Fibroblast of lung (primary cell): ENCODE measurements around the gene ZNF79. TPM values are rescaled to one million over a fixed set of nuclear protein-coding genes. Genes with fewer than 3 reads are reported as not detected.

Source experiments
- DNase-seq, 2 donors: peaks; one replicate each; pipeline versions ENCODE4 v3.0.0 to v3.0.0-alpha.2; 2010; ENCODE audit warnings: low read depth in 2 of 2
- H2AFZ ChIP-seq: 2 replicates; pipeline ENCODE4 v1.5.1; 2012; ENCODE audit warnings: low read length, control low read depth, inconsistent platforms
- H3K27ac ChIP-seq: 2 replicates; pipeline ENCODE4 v1.5.1; 2011; ENCODE audit warnings: low read length, control low read depth; ENCODE audit not compliant: insufficient read depth
- H3K27me3 ChIP-seq: 2 replicates; pipeline ENCODE4 v1.5.1; 2011; ENCODE audit warnings: mild to moderate bottlenecking, low read length; ENCODE audit not compliant: control insufficient read depth, insufficient read depth
- H3K36me3 ChIP-seq: 2 replicates; pipeline ENCODE4 v1.5.1; 2011; ENCODE audit warnings: low read length; ENCODE audit not compliant: control insufficient read depth, insufficient read depth
- H3K4me1 ChIP-seq: 2 replicates; pipeline ENCODE4 v1.5.1; 2011; ENCODE audit warnings: low read length; ENCODE audit not compliant: control insufficient read depth, insufficient read depth; ENCODE audit errors: extremely low read depth
- H3K4me2 ChIP-seq: 2 replicates; pipeline ENCODE4 v1.5.1; 2011; ENCODE audit warnings: low read length, control low read depth; ENCODE audit not compliant: insufficient read depth; ENCODE audit errors: extremely low read depth
- H3K4me3 ChIP-seq, 4 experiments: fragments of 200-600 bp in 1 of 4; sonication (generic) in 1 of 4; replicated peaks in 1 of 4; 2 replicates each; pipeline ENCODE4 v1.5.1; 2011 to 2016; ENCODE audit warnings: low read length in 4 of 4, low read depth in 3 of 4, mild to moderate bottlenecking in 3 of 4, control low read depth in 2 of 4, inconsistent platforms in 1 of 4, mixed read lengths in 1 of 4; ENCODE audit not compliant: insufficient read depth in 1 of 4; ENCODE audit errors: control extremely low read depth in 1 of 4
- H3K79me2 ChIP-seq: 2 replicates; pipeline ENCODE4 v1.5.1; 2012; ENCODE audit warnings: mild to moderate bottlenecking, low read length, inconsistent platforms; ENCODE audit not compliant: control insufficient read depth, insufficient read depth
- H3K9ac ChIP-seq: 2 replicates; pipeline ENCODE4 v1.5.1; 2011; ENCODE audit warnings: mild to moderate bottlenecking, low read length, control low read depth; ENCODE audit not compliant: insufficient read depth
- H3K9me3 ChIP-seq: 2 replicates; pipeline ENCODE4 v1.5.1; 2012; ENCODE audit warnings: low read depth, low read length; ENCODE audit not compliant: control insufficient read depth, insufficient read depth
- H4K20me1 ChIP-seq: 2 replicates; pipeline ENCODE4 v1.5.1; 2011; ENCODE audit warnings: low read length; ENCODE audit not compliant: control insufficient read depth, insufficient read depth; ENCODE audit errors: extremely low read depth
- CTCF ChIP-seq, 2 donors: IDR thresholded peaks in 1 of 2; conservative IDR thresholded peaks in 1 of 2; 1 replicate in 1 of 2; 2 replicates in 1 of 2; pipeline ENCODE4 v1.5.1; 2011 to 2012; ENCODE audit warnings: low read length in 2 of 2, control low read depth in 1 of 2, inconsistent platforms in 1 of 2, low read depth in 1 of 2, mild to moderate bottlenecking in 1 of 2
- EZH2 ChIP-seq: IDR thresholded peaks from 2 replicates; pipeline ENCODE4 v1.5.1; 2012; ENCODE audit warnings: low read length, control low read depth, mild to moderate bottlenecking; ENCODE audit errors: missing control alignments
- polyA plus RNA-seq, 2 donors: library from polyadenylated mRNA; depleted of rRNA in 1 of 2; stranded (reverse) in 1 of 2; unstranded in 1 of 2; fragments of >200 nt; gene quantifications; 2 replicates each; pipeline ENCODE4 v1.2.1, GENCODE V29; 2011 to 2012; ENCODE audit warnings: missing spikeins in 1 of 2
- total RNA-seq: library from RNA; depleted of rRNA; stranded (reverse); fragments of >200 nt; gene quantifications from 2 replicates; pipeline ENCODE4 v1.2.1, GENCODE V29; 2014

Gene ZNF79
- total and polyA plus RNA-seq, 2 donors (not counting 1 experiment from before 2014, with no cell fraction given), result 4.9 to 15.0 TPM

GRCh38 chr9:127452691-127453090, 28.5 kb downstream of the ZNF79 start:
- no peak for TF ChIP-seq EZH2
- no peak for TF ChIP-seq CTCF (conservative IDR thresholded peaks at IDR 0.05 in 1 of 2, IDR thresholded peaks at IDR 0.05 in 1 of 2; ENCODE audit: low read depth in 1 of 2, low read length in 2 of 2)
- Histone ChIP-seq H3K4me1 (peaks cover 2% of the 10 kb centered on the region), H3K9ac (no peak overlapping the region), H3K79me2 (peaks cover 32% of the 10 kb centered on the region), H2AFZ (no peak overlapping the region), H3K27ac (no peak overlapping the region), H3K4me3 (peak overlapping the region in 2 of 4 experiments; percentile 62 to 92), H3K36me3 (peaks cover 18% of the 10 kb centered on the region), H3K4me2 (peak overlapping the region; percentile 19), H3K27me3 (no peaks in the 10 kb centered on the region), H3K9me3 (no peaks in the 10 kb centered on the region), H4K20me1 (peaks cover 3% of the 10 kb centered on the region)
- peak; percentile 43 to 45 for DNase-seq

- no peak overlapping the region for H2AFZ ChIP-seq
- H3K79me2 ChIP-seq, result peaks cover 7% of the 10 kb centered on the region
- no peaks in the 10 kb centered on the region for H3K27me3 ChIP-seq
- TF ChIP-seq EZH2, result no peak
- TF ChIP-seq CTCF (conservative IDR thresholded peaks at IDR 0.05 in 1 of 2, IDR thresholded peaks at IDR 0.05 in 1 of 2; ENCODE audit: low read depth in 1 of 2, low read length in 2 of 2), result peak in 1 of 2 donors; percentile 23
- H3K4me3 ChIP-seq, result no peak overlapping the region
- H3K36me3 ChIP-seq, result peaks cover 9% of the 10 kb centered on the region
- H3K27ac ChIP-seq, result no peak overlapping the region
- H3K4me1 ChIP-seq, result no peaks in the 10 kb centered on the region
- DNase-seq, result no peak
- no peaks in the 10 kb centered on the region for H3K9me3 ChIP-seq
- H4K20me1 ChIP-seq, result no peaks in the 10 kb centered on the region
- H3K9ac ChIP-seq, result no peak overlapping the region
- no peak overlapping the region for H3K4me2 ChIP-seq
Measured at GRCh38 chr9:127455324-127455992, 31.3 kb downstream of the ZNF79 start.

GRCh38 chr9:127457191-127457878, 33.2 kb downstream of the ZNF79 start:
- Histone ChIP-seq H3K4me1 (no peaks in the 10 kb centered on the region), H3K79me2 (no peaks in the 10 kb centered on the region), H3K4me3 (no peak overlapping the region), H3K36me3 (peaks cover 14% of the 10 kb centered on the region), H2AFZ (no peak overlapping the region), H3K9ac (no peak overlapping the region), H3K27ac (no peak overlapping the region), H4K20me1 (no peaks in the 10 kb centered on the region), H3K27me3 (no peaks in the 10 kb centered on the region), H3K9me3 (no peaks in the 10 kb centered on the region), H3K4me2 (no peak overlapping the region)
- TF ChIP-seq CTCF (conservative IDR thresholded peaks at IDR 0.05 in 1 of 2, IDR thresholded peaks at IDR 0.05 in 1 of 2; ENCODE audit: low read depth in 1 of 2, low read length in 2 of 2) (no peak), EZH2 (no peak)
- no peak for DNase-seq
